H1 (cell line): ENCODE data around the gene OR7G2. TPM values are rescaled to one million over a fixed set of nuclear protein-coding genes. Genes with fewer than 3 reads are reported as not detected.

ENCODE experiments used
- CTCF ChIA-PET: fragments of 300-600 bp; sonication (Branson Sonifier 250); formaldehyde crosslinking; loops from one replicate; lab custom pipeline; 2021; ENCODE audit not compliant: partially characterized antibody; lab: Charles Lee
- POLR2A ChIA-PET: fragments of 300-600 bp; sonication (Branson Sonifier 250); formaldehyde crosslinking; loops from one replicate; lab custom pipeline; 2021; ENCODE audit warnings: inconsistent platforms; ENCODE audit not compliant: partially characterized antibody; lab: Charles Lee
- DNase-seq, 2 experiments: peaks; one replicate each; pipeline versions ENCODE4 v3.0.0 to v3.0.0-alpha.2; 2010 to 2022; ENCODE audit warnings: low spot score in 2 of 2, low read depth in 1 of 2, mixed read lengths in 1 of 2
- FAIRE-seq: peaks from 2 replicates; lab custom pipeline; 2011; peaks lifted over from hg19 to GRCh38; lab: Jason Lieb, UNC
- H2AFZ ChIP-seq: 2 replicates; pipeline ENCODE4 v1.8.1; 2012; ENCODE audit warnings: low read length, inconsistent platforms
- H2AK5ac ChIP-seq: 2 replicates; pipeline ENCODE4 v1.6.1; 2013; ENCODE audit warnings: low read depth, low read length
- H2BK120ac ChIP-seq: replicated peaks from 2 replicates; pipeline ENCODE3; 2013; ENCODE audit warnings: low read depth, low read length, inconsistent platforms
- H2BK12ac ChIP-seq: 2 replicates; pipeline ENCODE4 v1.6.1; 2013; ENCODE audit warnings: low read depth, low read length
- H2BK15ac ChIP-seq: 2 replicates; pipeline ENCODE4 v1.6.1; 2013; ENCODE audit warnings: low read length
- H2BK20ac ChIP-seq: 2 replicates; pipeline ENCODE4 v1.6.1; 2013; ENCODE audit warnings: low read length
- H2BK5ac ChIP-seq: 2 replicates; pipeline ENCODE4 v1.6.1; 2013; ENCODE audit warnings: low read depth, low read length
- H3K14ac ChIP-seq: 2 replicates; pipeline ENCODE4 v1.6.1; 2013; ENCODE audit warnings: inconsistent platforms; ENCODE audit not compliant: insufficient read length
- H3K18ac ChIP-seq: 2 replicates; pipeline ENCODE4 v1.6.1; 2013; ENCODE audit warnings: low read length; ENCODE audit errors: extremely low read depth
- H3K23ac ChIP-seq: 2 replicates; pipeline ENCODE4 v1.6.1; 2013; ENCODE audit warnings: inconsistent platforms; ENCODE audit not compliant: insufficient read length
- H3K23me2 ChIP-seq: 2 replicates; pipeline ENCODE4 v1.6.1; 2013; ENCODE audit warnings: low read depth, low read length
- H3K27ac ChIP-seq: 2 replicates; pipeline ENCODE4 v1.6.1; 2011; ENCODE audit warnings: low read depth, low read length, inconsistent platforms
- H3K27me3 ChIP-seq, 4 experiments: replicated peaks in 1 of 4; 1 replicate in 1 of 4; 2 replicates in 3 of 4; pipeline versions ENCODE4 v1.6.1 to v1.8.1; 2011 to 2013; ENCODE audit warnings: low read length in 3 of 4, mild to moderate bottlenecking in 3 of 4, inconsistent platforms in 2 of 4, mixed read lengths in 2 of 4, moderate library complexity in 1 of 4; ENCODE audit not compliant: control insufficient read depth in 3 of 4, insufficient read depth in 3 of 4; ENCODE audit errors: extremely low read depth in 1 of 4
- H3K36me3 ChIP-seq, 4 experiments: 2 replicates each; pipeline versions ENCODE4 v1.6.1 to v1.8.1; 2011 to 2013; ENCODE audit warnings: mild to moderate bottlenecking in 4 of 4, low read length in 3 of 4, moderate library complexity in 2 of 4, control low read depth in 1 of 4, inconsistent platforms in 1 of 4; ENCODE audit not compliant: insufficient read depth in 4 of 4, control insufficient read depth in 2 of 4
- H3K4ac ChIP-seq: replicated peaks from 2 replicates; pipeline ENCODE3; 2013; ENCODE audit warnings: low read length, low read depth, mixed read lengths, inconsistent platforms; ENCODE audit not compliant: insufficient read length
- H3K4me1 ChIP-seq, 4 experiments: replicated peaks in 1 of 4; 1 replicate in 1 of 4; 2 replicates in 3 of 4; pipeline versions ENCODE4 v1.6.1 to v1.8.1; 2011 to 2013; ENCODE audit warnings: low read length in 3 of 4, inconsistent platforms in 2 of 4, mixed read lengths in 1 of 4; ENCODE audit not compliant: insufficient read depth in 4 of 4, control insufficient read depth in 3 of 4
- H3K4me2 ChIP-seq, 2 experiments: 2 replicates each; pipeline versions ENCODE4 v1.6.1 to v1.8.1; 2011 to 2013; ENCODE audit warnings: low read depth in 2 of 2, low read length in 2 of 2, control low read depth in 1 of 2, inconsistent platforms in 1 of 2, mild to moderate bottlenecking in 1 of 2; ENCODE audit not compliant: insufficient read depth in 1 of 2
- H3K4me3 ChIP-seq, 4 experiments: fragments of 200-600, 300-600 bp in 1 of 4; sonication (generic), shearing (Covaris generic), sonication (Bioruptor Twin) in 1 of 4; 2 replicates each; pipeline versions ENCODE4 v1.5.1 to v1.8.1; 2011 to 2016; ENCODE audit warnings: low read length in 4 of 4, low read depth in 3 of 4, control low read depth in 2 of 4, inconsistent platforms in 2 of 4, mild to moderate bottlenecking in 2 of 4, mixed read lengths in 1 of 4, moderate library complexity in 1 of 4; ENCODE audit not compliant: insufficient read depth in 2 of 4; ENCODE audit errors: extremely low read depth in 1 of 4
- H3K56ac ChIP-seq: replicated peaks from 2 replicates; pipeline ENCODE3; 2013; ENCODE audit warnings: low read depth, mild to moderate bottlenecking, mixed read lengths, low read length, inconsistent platforms; ENCODE audit not compliant: insufficient read length
- H3K79me1 ChIP-seq: 2 replicates; pipeline ENCODE4 v1.6.1; 2013; ENCODE audit warnings: low read depth, low read length, control low read depth
- H3K79me2 ChIP-seq, 2 experiments: 2 replicates each; pipeline versions ENCODE4 v1.6.1 to v1.8.1; 2012 to 2013; ENCODE audit warnings: low read length in 2 of 2, mild to moderate bottlenecking in 2 of 2, inconsistent platforms in 1 of 2; ENCODE audit not compliant: insufficient read depth in 2 of 2, control insufficient read depth in 1 of 2
- H3K9ac ChIP-seq, 4 experiments: replicated peaks in 1 of 4; 1 replicate in 1 of 4; 2 replicates in 3 of 4; pipeline versions ENCODE4 v1.6.1 to v1.8.1; 2011 to 2013; ENCODE audit warnings: low read depth in 3 of 4, low read length in 3 of 4, control low read depth in 2 of 4, mild to moderate bottlenecking in 2 of 4, moderate library complexity in 2 of 4, inconsistent platforms in 1 of 4; ENCODE audit errors: extremely low read depth in 1 of 4
- H3K9me3 ChIP-seq, 2 experiments: 2 replicates each; pipeline versions ENCODE4 v1.6.1 to v1.8.1; 2012 to 2013; ENCODE audit warnings: mild to moderate bottlenecking in 2 of 2, moderate library complexity in 2 of 2, control low read depth in 1 of 2, inconsistent platforms in 1 of 2, low read depth in 1 of 2, low read length in 1 of 2, mixed read lengths in 1 of 2; ENCODE audit not compliant: insufficient read depth in 2 of 2
- H4K20me1 ChIP-seq, 2 experiments: replicated peaks in 1 of 2; 2 replicates each; pipeline versions ENCODE3 to v1.8.1; 2011 to 2013; ENCODE audit warnings: inconsistent platforms in 2 of 2, low read length in 2 of 2, mild to moderate bottlenecking in 1 of 2; ENCODE audit not compliant: insufficient read depth in 2 of 2, control insufficient read depth in 1 of 2
- H4K5ac ChIP-seq: 2 replicates; pipeline ENCODE4 v1.6.1; 2013; ENCODE audit warnings: low read length, low read depth, mixed read lengths, inconsistent platforms; ENCODE audit not compliant: insufficient read length
- H4K8ac ChIP-seq: 2 replicates; pipeline ENCODE4 v1.8.0; 2013; ENCODE audit warnings: mild to moderate bottlenecking, moderate library complexity, low read length, inconsistent platforms; ENCODE audit not compliant: insufficient read depth; ENCODE audit errors: extremely low read depth
- H4K91ac ChIP-seq: replicated peaks from 2 replicates; pipeline ENCODE3; 2013; ENCODE audit warnings: low read length, mixed read lengths, inconsistent platforms; ENCODE audit not compliant: insufficient read length
- CHD1 ChIP-seq: IDR thresholded peaks from 2 replicates; pipeline ENCODE4 v1.6.1; 2012; ENCODE audit warnings: low read depth, low read length, improper control_type of control experiment
- SP1 ChIP-seq: IDR thresholded peaks from 2 replicates; pipeline ENCODE4 v1.6.1; 2011; ENCODE audit warnings: low read depth, low read length
- SP4 ChIP-seq: IDR thresholded peaks from 2 replicates; pipeline ENCODE4 v1.6.1; 2012; ENCODE audit warnings: low read length, inconsistent platforms
- SRF ChIP-seq: IDR thresholded peaks from 2 replicates; pipeline ENCODE4 v1.6.1; 2011; ENCODE audit warnings: mild to moderate bottlenecking, low read depth, low read length, moderate library complexity
- WGBS, 2 experiments: shearing (Covaris generic) in 1 of 2; methylation state at CpG; one replicate each; pipeline versions ENCODE4 v1.1.6 to v1.1.7; 2013 to 2015; ENCODE audit warnings: low lambda C conversion rate in 2 of 2, mixed read lengths in 2 of 2, inconsistent platforms in 1 of 2, low coverage in 1 of 2, missing lambda C conversion rate in 1 of 2; ENCODE audit not compliant: insufficient replicate concordance in 2 of 2, insufficient coverage in 1 of 2, insufficient read length in 1 of 2; ENCODE audit errors: extremely low coverage in 1 of 2, missing lambda C conversion rate in 1 of 2; 5-methylcytosine and 5-hydroxymethylcytosine counted together
- polyA plus RNA-seq, 7 experiments: library from polyadenylated mRNA; depleted of rRNA in 3 of 7; stranded (reverse) in 5 of 7; unstranded in 2 of 7; fragments of >200 nt in 5 of 7; fragments of 200-250 nt in 2 of 7; gene quantifications; 1 replicate in 5 of 7; 2 replicates in 1 of 7; 4 replicates in 1 of 7; pipeline versions ENCODE4 v1.2.1 to v1.2.3, GENCODE V29; 2011 to 2013; ENCODE audit warnings: missing spikeins in 2 of 7, mixed read lengths in 2 of 7
- total RNA-seq: library from RNA; stranded (reverse); fragmentation: NEBNext Ultra II Directional; extraction: Animal tissue kit (Norgen Biotek cat#: 25700); gene quantifications from 2 replicates; pipeline ENCODE4 v1.2.1, GENCODE V29; 2021

OR7G2 gene
- total and polyA plus RNA-seq, 2 of the 8 experiments (the other 6 are each of a cell fraction or from before 2014, with no cell fraction given), result not detected

GRCh38 chr19:9109959-9110358, 2.7 kb upstream of the OR7G2 start:
- no peak overlapping the region for H3K4ac ChIP-seq
- H3K18ac ChIP-seq, result no peak overlapping the region
- no peak for TF ChIP-seq SRF
- no peak for TF ChIP-seq CHD1
- TF ChIP-seq SP4, result no peak
- TF ChIP-seq SP1, result no peak
- no peak overlapping the region for H2BK120ac ChIP-seq
- no peak overlapping the region for H2BK20ac ChIP-seq
- no peak overlapping the region for H4K5ac ChIP-seq
- no peak overlapping the region for H4K91ac ChIP-seq
- no peak overlapping the region for H2BK12ac ChIP-seq
- no peaks in the 10 kb centered on the region for H3K4me1 ChIP-seq
- FAIRE-seq (no peak), DNase-seq (no peak)
- H3K36me3 ChIP-seq, result no peaks in the 10 kb centered on the region
- no peaks in the 10 kb centered on the region for H3K79me2 ChIP-seq
- 67% methylated on average over 2 of the region's 2 CpGs; no CpG with 5 or more reads in 1 of the 2 experiments for WGBS, 2 experiments
- peaks cover 22 to 25% of the 10 kb centered on the region in 2 experiments for H3K9me3 ChIP-seq
- no peak overlapping the region for H3K23ac ChIP-seq
- no peak overlapping the region for H2BK15ac ChIP-seq
- H2AK5ac ChIP-seq, result no peak overlapping the region
- H3K56ac ChIP-seq, result no peak overlapping the region
- CTCF ChIA-PET, result no interaction called here
- H2AFZ ChIP-seq, result no peak overlapping the region
- no peak overlapping the region for H3K9ac ChIP-seq
- H3K23me2 ChIP-seq, result no peaks in the 10 kb centered on the region
- H3K79me1 ChIP-seq, result no peaks in the 10 kb centered on the region
- H3K14ac ChIP-seq, result no peak overlapping the region
- no peak overlapping the region for H3K27ac ChIP-seq
- H3K4me3 ChIP-seq, result no peak overlapping the region
- no peak overlapping the region for H2BK5ac ChIP-seq
- H3K27me3 ChIP-seq, result no peaks in the 10 kb centered on the region
- H3K4me2 ChIP-seq, result no peak overlapping the region
- no peaks in the 10 kb centered on the region for H4K20me1 ChIP-seq
- H4K8ac ChIP-seq, result no peak overlapping the region
- POLR2A ChIA-PET, result no interaction called here
